Small intestine (tissue), 7 donors: ENCODE results near the gene RAPGEF1. TPM values are rescaled to one million over a fixed set of nuclear protein-coding genes. Genes with fewer than 3 reads are reported as not detected.

Experiments used
- DNase-seq, 2 donors: peaks; one replicate each; pipeline versions ENCODE4 v3.0.0 to v3.0.0-alpha.2; 2013
- FAIRE-seq: peaks from 2 replicates; lab custom pipeline; 2012; peaks lifted over from hg19 to GRCh38; lab: Jason Lieb, UNC
- H3K27ac ChIP-seq, 3 donors: one replicate each; pipeline ENCODE4 v1.5.1; 2013; ENCODE audit warnings: low read length in 2 of 3, mild to moderate bottlenecking in 2 of 3, control low read depth in 1 of 3, inconsistent platforms in 1 of 3, low read depth in 1 of 3, moderate library complexity in 1 of 3
- H3K27me3 ChIP-seq, 3 donors: one replicate each; pipeline ENCODE4 v1.6.1; 2013; ENCODE audit warnings: low read length in 3 of 3, inconsistent platforms in 1 of 3; ENCODE audit not compliant: control insufficient read depth in 3 of 3, insufficient read depth in 3 of 3
- H3K36me3 ChIP-seq, 3 donors: one replicate each; pipeline ENCODE4 v1.6.1; 2013; ENCODE audit warnings: low read length in 3 of 3, inconsistent platforms in 1 of 3, low read depth in 1 of 3, mild to moderate bottlenecking in 1 of 3, moderate library complexity in 1 of 3; ENCODE audit not compliant: control insufficient read depth in 3 of 3, insufficient read depth in 2 of 3
- H3K4me1 ChIP-seq, 3 donors: one replicate each; pipeline ENCODE4 v1.6.1; 2013; ENCODE audit warnings: low read length in 2 of 3, inconsistent platforms in 1 of 3, low read depth in 1 of 3, mild to moderate bottlenecking in 1 of 3, moderate library complexity in 1 of 3; ENCODE audit not compliant: control insufficient read depth in 3 of 3, insufficient read depth in 2 of 3
- H3K4me3 ChIP-seq, 3 donors: one replicate each; pipeline ENCODE4 v1.5.1; 2013; ENCODE audit warnings: low read length in 3 of 3, control low read depth in 1 of 3, inconsistent platforms in 1 of 3, low read depth in 1 of 3, mild to moderate bottlenecking in 1 of 3, moderate library complexity in 1 of 3
- H3K9me3 ChIP-seq, 2 donors: one replicate each; pipeline ENCODE4 v1.6.1; 2013; ENCODE audit warnings: low read depth in 1 of 2, low read length in 1 of 2; ENCODE audit not compliant: control insufficient read depth in 2 of 2, insufficient read depth in 1 of 2
- WGBS, 3 donors: extraction: QIAGEN DNeasy Blood & Tissue Kit; methylation state at CpG; one replicate each; pipeline ENCODE4 v1.1.7; 2013; 5-methylcytosine and 5-hydroxymethylcytosine counted together
- polyA plus RNA-seq, 4 donors: library from polyadenylated mRNA; stranded (reverse) in 3 of 4; unstranded in 1 of 4; fragments of 200-250 nt in 3 of 4; fragments of 120-200 nt in 1 of 4; gene quantifications; one replicate each; pipeline versions ENCODE4 v1.2.1 to v1.2.3, GENCODE V29; 2013
- donor health status: healthy with polysubstance abuse.
- donor health status: control.
- donor health status: control.
- donor health status: Bipolar disorder and iron deficiency.
- donor health status: healthy.

RAPGEF1 gene
- polyA plus RNA-seq, 4 donors: 15.4 to 43.4 (median 21.2) TPM

DNA sequence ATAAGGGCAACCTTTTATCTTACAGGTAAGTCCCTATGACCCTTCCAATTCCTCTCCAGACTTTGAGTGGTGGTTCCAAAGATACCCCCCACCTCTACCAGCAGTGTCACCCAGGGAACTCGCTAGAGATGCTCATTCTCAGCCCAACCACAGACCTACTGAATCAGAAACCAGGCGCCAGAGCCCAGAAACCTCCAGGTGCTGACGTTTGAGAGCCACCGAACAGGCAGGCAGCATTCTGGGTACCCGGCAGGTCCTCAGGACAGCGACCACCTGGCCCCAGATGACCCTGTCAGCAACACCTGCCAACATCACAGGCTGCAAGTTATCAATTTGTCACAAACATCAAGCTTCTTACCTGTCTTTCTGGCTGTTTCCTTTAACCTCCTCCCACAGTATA, 19.5 kb downstream of the RAPGEF1 start:
- FAIRE-seq (no peak), DNase-seq (no peak)
- peaks cover 0 to 39% (median 0%) of the 10 kb centered on the region in 3 donors for H3K36me3 ChIP-seq
- H3K27ac ChIP-seq: peak overlapping the region in 1 of 3 donors; percentile 56
- 65 to 77% (median 75%) methylated on average over 6 of the region's 6 CpGs for WGBS, 3 donors
- no peaks in the 10 kb centered on the region for H3K27me3 ChIP-seq
- no peak overlapping the region for H3K4me3 ChIP-seq
- H3K9me3 ChIP-seq: no peaks in the 10 kb centered on the region
- peaks cover 0 to 14% (median 3%) of the 10 kb centered on the region in 3 donors for H3K4me1 ChIP-seq

DNA sequence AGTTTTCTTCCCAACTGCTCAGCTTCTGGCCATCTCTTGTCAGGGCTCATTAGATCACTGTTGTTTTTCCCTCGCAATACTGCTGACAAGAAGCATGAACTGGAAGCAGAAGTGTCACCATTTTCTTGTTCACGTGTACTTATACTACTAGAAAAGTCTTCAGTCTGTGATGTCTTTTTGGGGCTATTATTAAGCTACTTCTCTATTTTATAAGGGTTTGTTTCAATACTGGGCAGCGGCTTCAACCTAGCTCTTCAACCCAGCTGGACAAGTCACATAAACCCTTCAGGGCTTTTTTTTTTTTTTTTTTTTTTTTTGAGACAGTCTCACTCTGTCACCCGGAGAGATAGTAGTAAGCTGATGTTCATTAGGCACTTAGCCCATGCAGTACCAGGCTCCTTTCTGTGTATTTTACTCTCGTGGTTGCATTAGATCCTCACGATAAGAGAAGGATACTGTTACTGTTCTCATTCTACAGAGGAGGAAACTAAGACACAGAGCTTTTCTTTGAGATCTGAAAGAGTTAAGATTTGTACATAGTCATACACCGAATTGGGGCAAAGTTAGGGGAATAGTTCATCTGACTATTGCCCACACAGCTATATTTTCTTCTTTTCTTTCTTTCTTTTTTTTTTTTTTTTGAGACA, 20.5 kb downstream of the RAPGEF1 start:
- H3K36me3 ChIP-seq: peaks cover 0 to 44% (median 0%) of the 10 kb centered on the region in 3 donors
- no peak overlapping the region for H3K4me3 ChIP-seq
- 55 to 81% (median 67%) methylated on average over 7 of the region's 7 CpGs for WGBS, 3 donors
- no peaks in the 10 kb centered on the region for H3K9me3 ChIP-seq
- H3K27ac ChIP-seq: peak overlapping the region in 1 of 3 donors; percentile 56
- FAIRE-seq (no peak), DNase-seq (no peak)
- no peaks in the 10 kb centered on the region for H3K27me3 ChIP-seq
- H3K4me1 ChIP-seq: peaks cover 3 to 14% (median 3%) of the 10 kb centered on the region in 3 donors

DNA sequence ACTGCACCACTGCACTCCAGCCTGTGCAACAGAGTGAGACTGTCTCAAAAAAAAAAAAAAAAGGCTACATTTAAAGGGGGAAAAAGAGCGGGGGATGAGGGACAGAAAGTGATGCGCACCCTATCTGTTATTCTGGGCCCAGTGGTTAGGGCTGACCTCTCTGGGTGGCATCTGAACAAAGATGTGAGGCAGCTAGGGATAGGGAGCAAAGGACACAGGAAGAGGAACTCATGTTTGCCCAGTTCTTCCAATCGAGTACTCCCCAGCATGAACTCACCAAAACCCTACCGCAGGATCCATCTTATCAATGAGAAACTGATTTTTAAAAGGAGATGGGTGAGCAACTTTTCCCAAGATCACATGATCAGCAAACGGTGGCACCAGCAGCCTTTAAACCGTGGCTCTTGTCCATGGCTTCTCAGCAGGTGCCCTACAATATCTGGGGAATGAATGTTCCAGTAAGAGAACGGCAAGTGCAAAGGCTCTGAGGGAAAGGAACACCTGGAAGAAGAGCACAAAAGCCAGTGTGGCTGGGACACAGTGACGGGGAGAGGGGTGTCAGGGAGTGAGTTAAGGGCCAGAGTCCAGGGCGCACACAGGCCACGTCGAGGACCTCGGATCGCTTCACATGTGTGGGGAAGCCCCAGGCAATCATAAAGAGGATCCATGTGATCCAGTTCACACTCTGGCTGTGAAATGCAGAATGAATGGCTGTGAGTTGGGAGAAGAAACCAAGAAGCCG, 22.0 kb downstream of the RAPGEF1 start:
- WGBS, 3 donors: 33 to 72% (median 58%) methylated on average over 14 of the region's 14 CpGs
- peak overlapping the region; percentile 22 to 76 (median 33) for H3K27ac ChIP-seq
- FAIRE-seq: no peak

DNA sequence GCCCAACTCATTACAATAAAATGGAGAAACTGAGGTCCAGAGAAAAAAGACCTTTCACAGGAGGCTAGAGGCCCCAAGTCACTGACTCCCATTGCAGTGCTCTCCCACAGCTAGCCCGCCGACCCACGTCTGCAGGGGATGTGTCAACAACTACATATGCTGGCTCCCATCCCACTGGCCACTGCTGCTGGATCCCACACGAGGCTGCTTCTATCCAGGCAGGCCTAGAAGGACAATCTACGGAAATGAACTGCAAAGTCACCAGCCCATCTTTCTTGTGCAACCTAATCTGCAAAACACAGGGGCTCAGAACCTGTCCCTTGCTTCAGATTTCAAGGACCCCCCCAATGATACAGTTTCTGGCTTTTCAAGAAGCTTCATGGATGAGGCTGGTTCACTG, 24.0 kb downstream of the RAPGEF1 start:
- no peak for FAIRE-seq
- Histone ChIP-seq H3K4me3 (no peak overlapping the region), H3K27me3 (no peaks in the 10 kb centered on the region), H3K4me1 (peaks cover 3 to 14% (median 4%) of the 10 kb centered on the region in 3 donors), H3K27ac (peak overlapping the region in 1 of 3 donors; percentile 41), H3K9me3 (no peaks in the 10 kb centered on the region), H3K36me3 (peaks cover 0 to 46% (median 0%) of the 10 kb centered on the region in 3 donors)
- no peak for DNase-seq
- WGBS, 3 donors: 73 to 86% (median 82%) methylated on average over 5 of the region's 5 CpGs

More for the DNA sequence above, 22.0 kb downstream of the RAPGEF1 start:
- Histone ChIP-seq H3K4me3 (no peak overlapping the region), H3K4me1 (peaks cover 3 to 14% (median 4%) of the 10 kb centered on the region in 3 donors), H3K27me3 (no peaks in the 10 kb centered on the region), H3K9me3 (no peaks in the 10 kb centered on the region), H3K36me3 (peaks cover 0 to 56% (median 0%) of the 10 kb centered on the region in 3 donors)
- DNase-seq: peak; percentile 70 to 81

DNA sequence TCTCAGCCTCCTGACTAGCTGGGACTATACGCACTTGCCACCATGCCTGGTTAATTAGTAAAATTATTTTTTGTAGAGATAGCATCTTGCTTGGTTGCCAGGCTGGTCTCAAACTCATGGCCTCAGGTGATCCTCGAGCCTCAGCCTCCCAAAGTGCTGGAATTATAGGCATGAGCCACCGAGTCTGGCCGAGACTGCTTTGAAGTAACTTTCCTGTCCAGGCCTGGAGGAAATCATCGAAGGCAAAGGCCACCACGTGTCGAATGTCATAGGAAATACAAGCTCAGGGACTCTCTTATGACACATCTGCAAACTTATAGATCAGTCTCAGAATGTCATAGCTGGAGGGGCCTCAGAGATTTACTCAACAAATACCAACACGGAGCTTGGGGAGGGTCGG, 25.1 kb downstream of the RAPGEF1 start:
- Histone ChIP-seq H3K4me3 (no peak overlapping the region), H3K27ac (peak overlapping the region in 2 of 3 donors; percentile 4 to 86), H3K36me3 (peaks cover 0 to 42% (median 0%) of the 10 kb centered on the region in 3 donors), H3K27me3 (no peaks in the 10 kb centered on the region), H3K9me3 (no peaks in the 10 kb centered on the region), H3K4me1 (peaks cover 3 to 14% (median 4%) of the 10 kb centered on the region in 3 donors)
- 85 to 89% (median 85%) methylated on average over 9 of the region's 9 CpGs for WGBS, 3 donors
- FAIRE-seq (no peak), DNase-seq (no peak)

DNA sequence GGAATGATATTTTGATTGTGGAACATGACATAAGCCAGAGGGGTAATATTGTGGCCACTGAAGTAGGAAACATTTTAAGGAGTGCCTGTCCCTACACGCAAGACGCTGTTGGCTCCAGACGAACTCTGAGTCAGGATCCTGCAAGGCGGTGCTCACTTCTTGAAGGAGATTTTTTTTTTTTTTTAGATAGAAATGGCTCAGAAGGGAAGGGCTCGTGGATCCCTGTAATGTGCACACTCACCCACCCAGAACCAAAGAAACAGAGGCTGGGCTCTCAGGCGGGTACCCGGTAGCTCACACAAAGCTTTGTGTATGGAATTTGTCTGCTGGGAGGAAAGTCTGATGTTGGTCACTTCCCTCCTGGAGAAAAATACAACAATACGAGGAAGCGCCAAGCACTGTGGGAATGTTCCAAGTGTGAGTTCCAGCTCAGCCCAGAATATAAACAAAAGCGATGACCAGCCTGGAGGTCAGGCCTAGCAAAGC, 25.7 kb downstream of the RAPGEF1 start:
- 60 to 84% (median 83%) methylated on average over 10 of the region's 10 CpGs for WGBS, 3 donors
- Histone ChIP-seq H3K27ac (peak overlapping the region in 1 of 3 donors; percentile 86), H3K4me3 (no peak overlapping the region), H3K27me3 (no peaks in the 10 kb centered on the region), H3K4me1 (peaks cover 3 to 14% (median 7%) of the 10 kb centered on the region in 3 donors), H3K9me3 (no peaks in the 10 kb centered on the region), H3K36me3 (peaks cover 0 to 46% (median 0%) of the 10 kb centered on the region in 3 donors)
- FAIRE-seq: no peak
- DNase-seq: no peak

DNA sequence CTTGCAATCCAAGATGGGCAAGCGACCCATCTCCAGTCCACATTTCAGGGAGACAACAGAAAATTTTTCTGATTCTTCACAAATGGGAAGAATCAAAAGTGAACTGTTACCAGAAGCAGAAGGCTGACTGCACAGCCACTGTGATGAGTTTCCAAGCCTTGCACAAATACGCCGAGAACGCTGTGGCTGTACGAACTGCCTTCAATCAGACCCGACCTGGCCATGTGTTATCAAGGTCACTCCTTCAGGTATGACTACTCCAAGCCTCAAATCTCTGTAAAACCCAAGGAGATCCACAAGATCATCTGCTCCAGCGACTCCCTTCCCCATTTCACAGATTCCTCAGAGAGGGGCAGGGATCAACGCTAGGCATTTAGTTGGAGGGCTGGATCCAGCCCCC, 26.9 kb downstream of the RAPGEF1 start:
- peak overlapping the region in 1 of 3 donors; percentile 62 for H3K27ac ChIP-seq
- H3K36me3 ChIP-seq: peaks cover 0 to 43% (median 0%) of the 10 kb centered on the region in 3 donors
- H3K4me1 ChIP-seq: peaks cover 3 to 12% (median 4%) of the 10 kb centered on the region in 3 donors
- no peak for DNase-seq
- no peaks in the 10 kb centered on the region for H3K27me3 ChIP-seq
- no peaks in the 10 kb centered on the region for H3K9me3 ChIP-seq
- no peak for FAIRE-seq
- WGBS, 3 donors: 85 to 91% (median 85%) methylated on average over 8 of the region's 8 CpGs
- H3K4me3 ChIP-seq: no peak overlapping the region

DNA sequence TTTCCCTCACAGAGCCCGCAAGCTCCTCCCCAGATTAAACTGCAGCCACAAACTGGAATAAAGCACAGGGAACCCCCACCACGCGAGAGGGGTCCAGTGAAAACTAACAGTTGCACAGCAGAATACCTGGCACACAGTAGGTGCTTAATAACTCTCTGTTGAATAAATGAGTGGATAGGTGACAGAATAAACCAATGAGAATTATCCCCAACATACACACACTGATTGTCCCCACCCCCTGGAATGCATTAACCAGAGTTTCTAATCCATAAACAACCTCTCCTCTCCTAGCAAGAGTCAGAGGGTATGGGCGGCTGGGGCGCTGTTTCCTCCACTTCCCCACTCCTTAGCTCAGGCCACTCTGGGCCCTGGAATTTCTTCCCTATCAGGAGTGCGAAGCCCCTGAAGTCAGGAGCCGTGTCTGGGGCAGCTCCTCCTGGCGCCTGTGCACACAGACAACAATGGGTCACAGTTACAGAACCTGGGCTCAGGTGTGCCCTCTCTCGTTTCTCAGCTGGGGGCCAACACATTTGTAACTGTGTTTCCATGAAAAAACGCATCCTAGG, 27.6 kb downstream of the RAPGEF1 start:
- FAIRE-seq (no peak), DNase-seq (no peak)
- H3K27me3 ChIP-seq: no peaks in the 10 kb centered on the region
- WGBS, 3 donors: 89 to 90% (median 89%) methylated on average over 10 of the region's 10 CpGs
- peaks cover 0 to 43% (median 0%) of the 10 kb centered on the region in 3 donors for H3K36me3 ChIP-seq
- H3K4me1 ChIP-seq: peaks cover 0 to 15% (median 3%) of the 10 kb centered on the region in 3 donors
- no peak overlapping the region for H3K27ac ChIP-seq
- H3K4me3 ChIP-seq: no peak overlapping the region
- H3K9me3 ChIP-seq: no peaks in the 10 kb centered on the region
